ENCODE data around the gene TLE3.

GRCh38 chr15:70112074-70112395, 14.3 kb upstream of the TLE3 start:
- TF ChIP-seq PAF1 (CRISPR knock-in tag; IDR thresholded peaks at IDR 0.05) (no peak), GFI1 (CRISPR knock-in tag; IDR thresholded peaks at IDR 0.05; ENCODE audit: borderline replicate concordance) (no peak)
- TF ChIP-seq, protein P1, sequence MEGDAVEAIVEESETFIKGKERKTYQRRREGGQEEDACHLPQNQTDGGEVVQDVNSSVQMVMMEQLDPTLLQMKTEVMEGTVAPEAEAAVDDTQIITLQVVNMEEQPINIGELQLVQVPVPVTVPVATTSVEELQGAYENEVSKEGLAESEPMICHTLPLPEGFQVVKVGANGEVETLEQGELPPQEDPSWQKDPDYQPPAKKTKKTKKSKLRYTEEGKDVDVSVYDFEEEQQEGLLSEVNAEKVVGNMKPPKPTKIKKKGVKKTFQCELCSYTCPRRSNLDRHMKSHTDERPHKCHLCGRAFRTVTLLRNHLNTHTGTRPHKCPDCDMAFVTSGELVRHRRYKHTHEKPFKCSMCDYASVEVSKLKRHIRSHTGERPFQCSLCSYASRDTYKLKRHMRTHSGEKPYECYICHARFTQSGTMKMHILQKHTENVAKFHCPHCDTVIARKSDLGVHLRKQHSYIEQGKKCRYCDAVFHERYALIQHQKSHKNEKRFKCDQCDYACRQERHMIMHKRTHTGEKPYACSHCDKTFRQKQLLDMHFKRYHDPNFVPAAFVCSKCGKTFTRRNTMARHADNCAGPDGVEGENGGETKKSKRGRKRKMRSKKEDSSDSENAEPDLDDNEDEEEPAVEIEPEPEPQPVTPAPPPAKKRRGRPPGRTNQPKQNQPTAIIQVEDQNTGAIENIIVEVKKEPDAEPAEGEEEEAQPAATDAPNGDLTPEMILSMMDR (CRISPR knock-in tag; IDR thresholded peaks at IDR 0.05): no peak
